ENCODE results near the gene ZBTB20. TPM values are rescaled to one million over a fixed set of nuclear protein-coding genes. Genes with fewer than 3 reads are reported as not detected.
"Not testable (repeated sequence)": the region's sequence is repeated elsewhere in the genome, so short reads cannot be mapped to it uniquely, and the experiment has no call there.

ZBTB20 gene
- total and polyA plus RNA-seq, 10 donors, result 0.32 to 89.7 (median 71.8) TPM

DNA sequence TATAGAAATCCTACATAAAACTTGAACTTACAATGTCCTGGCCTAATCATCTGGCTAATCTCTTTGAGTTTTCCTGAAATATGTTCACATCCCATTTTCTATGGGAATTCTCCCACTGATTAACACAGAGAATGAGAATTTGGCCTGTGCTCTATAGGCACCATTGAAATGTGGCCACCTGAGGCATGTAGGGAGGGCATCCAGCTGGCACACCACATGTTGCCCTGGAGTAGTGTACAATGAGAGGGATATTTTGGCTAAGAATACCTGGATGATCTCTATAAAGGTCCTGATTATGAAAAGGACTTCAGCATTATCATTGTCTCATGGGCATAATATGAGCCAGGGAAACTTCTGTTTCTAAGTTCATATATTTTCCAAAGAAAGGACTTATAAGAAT is 324.0 kb downstream of the ZBTB20 start:
- H3K36me3 ChIP-seq, result no peaks in the 10 kb centered on the region
- DNase-seq, result no peak
- no peaks in the 10 kb centered on the region for H3K27me3 ChIP-seq (replicated peaks in 1 of 7)
- H3K9me3 ChIP-seq, result no peaks in the 10 kb centered on the region
- intact Hi-C loops (cut with DNase I; ENCODE audit: low total_unique reads), result no loop called here
- no peak overlapping the region for H3K4me3 ChIP-seq
- no peaks in the 10 kb centered on the region for H3K4me1 ChIP-seq
- H3K27ac ChIP-seq, result no peak overlapping the region
- TF ChIP-seq POLR2A (IDR thresholded peaks at IDR 0.05) (no peak), CTCF (IDR thresholded peaks at IDR 0.05 in 8 of 11, conservative IDR thresholded peaks at IDR 0.05 in 3 of 11) (no peak), POLR2AphosphoS5 (IDR thresholded peaks at IDR 0.05) (no peak)

DNA sequence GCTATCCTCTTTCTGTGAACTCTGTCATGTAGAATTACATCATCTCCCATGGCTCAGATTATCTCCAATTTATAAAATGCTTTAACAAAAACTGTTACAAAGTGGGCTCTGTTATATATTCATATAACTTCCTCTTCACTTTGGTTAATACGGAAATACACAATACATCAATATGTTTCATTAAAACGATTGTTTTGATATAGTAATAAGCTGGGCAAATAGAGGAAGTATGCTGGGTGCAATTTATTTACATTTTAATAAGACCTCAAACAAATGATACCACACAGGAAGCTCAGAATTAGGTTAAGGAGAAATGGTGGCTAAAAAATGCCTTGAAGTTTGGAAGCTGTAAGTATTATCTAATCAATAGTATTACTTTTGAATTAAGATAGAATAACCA is 331.0 kb downstream of the ZBTB20 start:
- peaks cover 0 to 7% (median 2%) of the 10 kb centered on the region in 8 donors for H3K9me3 ChIP-seq
- no peak for DNase-seq

DNA sequence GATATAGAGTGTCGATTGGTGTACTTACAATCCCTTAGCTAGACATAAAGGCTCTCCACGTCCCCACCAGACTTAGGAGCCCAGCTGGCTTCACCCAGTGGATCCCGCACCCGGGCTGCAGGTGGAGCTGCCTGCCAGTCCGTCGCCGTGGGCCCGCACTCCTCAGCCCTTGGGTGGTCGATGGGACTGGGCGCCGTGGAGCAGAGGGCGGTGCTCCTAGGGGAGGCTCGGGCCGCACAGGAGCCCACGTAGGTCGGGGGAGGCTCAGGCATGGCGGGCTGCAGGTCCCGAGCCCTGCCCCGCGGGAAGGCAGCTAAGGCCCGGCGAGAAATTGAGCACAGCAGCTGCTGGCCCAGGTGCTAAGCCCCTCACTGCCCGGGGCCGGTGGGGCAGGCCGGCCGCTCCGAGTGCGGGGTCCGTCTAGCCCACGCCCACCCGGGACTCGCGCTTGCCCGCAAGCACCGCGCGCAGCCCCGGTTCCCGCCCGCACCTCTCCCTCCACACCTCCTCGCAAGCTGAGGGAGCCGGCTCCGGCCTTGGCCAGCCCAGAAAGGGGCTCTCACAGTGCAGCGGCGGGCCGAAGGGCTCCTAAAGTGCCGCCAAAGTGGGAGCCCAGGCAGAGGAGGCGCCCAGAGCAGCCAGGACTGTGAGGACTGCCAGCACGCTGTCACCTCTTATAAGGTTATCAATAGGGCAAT is 334.4 kb downstream of the ZBTB20 start:
- H3K4me3 ChIP-seq; intact Hi-C loops (cut with DNase I; ENCODE audit: low total_unique reads); H3K27me3 ChIP-seq (replicated peaks in 1 of 7); H3K27ac ChIP-seq; H3K9me3 ChIP-seq: not testable (repeated sequence)
- H3K4me1 ChIP-seq, result peaks cover 0 to 24% (median 0%) of the 10 kb centered on the region in 6 donors
- 95 to 97% (median 96%) methylated on average over 43 to 49 of the region's 49 CpGs for WGBS, 5 donors
- peak; percentile 72 for DNase-seq
- peaks cover 0 to 14% (median 0%) of the 10 kb centered on the region in 6 donors for H3K36me3 ChIP-seq

More for the DNA sequence above, 331.0 kb downstream of the ZBTB20 start:
- no peak for TF ChIP-seq CTCF (IDR thresholded peaks at IDR 0.05 in 8 of 11, conservative IDR thresholded peaks at IDR 0.05 in 3 of 11)
- TF ChIP-seq POLR2AphosphoS5 (IDR thresholded peaks at IDR 0.05), result no peak
- no peak for TF ChIP-seq POLR2A (IDR thresholded peaks at IDR 0.05)
- Histone ChIP-seq H3K36me3 (peaks cover 0 to 14% (median 0%) of the 10 kb centered on the region in 6 donors), H3K27me3 (replicated peaks in 1 of 7) (no peaks in the 10 kb centered on the region), H3K27ac (no peak overlapping the region), H3K4me3 (no peak overlapping the region), H3K4me1 (peaks cover 0 to 11% (median 0%) of the 10 kb centered on the region in 6 donors)
- intact Hi-C loops (cut with DNase I; ENCODE audit: low total_unique reads), result no loop called here
- 38 to 57% (median 41%) methylated on average over 2 of the region's 2 CpGs for WGBS, 5 donors

DNA sequence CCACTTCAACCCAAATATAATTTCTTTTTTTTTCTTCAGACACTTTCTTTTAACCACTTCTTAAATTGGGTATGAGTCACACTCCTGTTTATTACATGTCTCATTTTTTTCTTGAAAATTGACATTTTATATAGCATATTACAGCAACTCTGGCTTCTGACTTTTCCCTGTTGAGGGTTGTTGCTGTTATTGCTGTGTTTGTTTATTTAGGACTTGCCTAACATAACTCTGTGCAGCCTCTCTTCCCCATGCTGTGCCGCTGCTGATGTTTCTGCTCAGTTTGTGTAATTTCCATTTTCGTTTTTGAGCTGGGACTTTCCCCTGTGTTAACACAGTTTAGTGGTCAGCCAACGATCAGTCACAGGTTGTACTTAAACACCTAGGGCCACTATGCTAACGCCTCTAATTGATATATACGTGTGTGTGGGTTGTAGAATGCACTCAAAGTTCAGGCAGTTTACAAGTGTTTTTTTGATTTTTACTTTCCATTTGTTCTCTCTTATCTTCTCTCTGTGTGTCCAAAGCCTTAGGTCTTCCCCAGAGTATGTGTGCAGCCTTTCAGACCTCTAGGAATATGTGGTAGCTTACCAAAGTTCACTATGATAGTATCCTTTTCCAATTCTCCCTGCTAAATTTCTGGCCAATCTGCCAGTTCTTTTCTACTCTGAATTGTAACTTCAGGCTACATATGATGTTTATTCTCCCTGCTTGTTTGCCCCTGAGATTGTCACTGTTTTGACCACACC is 337.2 kb downstream of the ZBTB20 start:
- Histone ChIP-seq H3K9me3 (peaks cover 0 to 7% (median 2%) of the 10 kb centered on the region in 8 donors), H3K27ac (peak overlapping the region in 3 of 8 donors; percentile 1 to 12 (median 10)), H3K4me1 (peaks cover 0 to 14% (median 0%) of the 10 kb centered on the region in 6 donors), H3K4me3 (no peak overlapping the region), H3K27me3 (replicated peaks in 1 of 7) (no peaks in the 10 kb centered on the region), H3K36me3 (peaks cover 0 to 14% (median 0%) of the 10 kb centered on the region in 6 donors)
- TF ChIP-seq POLR2A (IDR thresholded peaks at IDR 0.05), result no peak
- intact Hi-C loops (cut with DNase I; ENCODE audit: low total_unique reads), result no loop called here
- WGBS, 5 donors, result 51 to 72% (median 66%) methylated on average over 5 of the region's 5 CpGs
- DNase-seq, result no peak

GRCh38 chr3:114804099-114804498 is 343.0 kb downstream of the ZBTB20 start:
- intact Hi-C loops (cut with DNase I; ENCODE audit: low total_unique reads), result no loop called here
- no peak overlapping the region for H3K4me3 ChIP-seq
- TF ChIP-seq POLR2A (IDR thresholded peaks at IDR 0.05) (no peak), CTCF (IDR thresholded peaks at IDR 0.05 in 8 of 11, conservative IDR thresholded peaks at IDR 0.05 in 3 of 11) (no peak), POLR2AphosphoS5 (IDR thresholded peaks at IDR 0.05) (no peak)
- H3K36me3 ChIP-seq, result no peaks in the 10 kb centered on the region
- WGBS, 5 donors, result 74 to 79% (median 77%) methylated on average over 1 of the region's 1 CpG
- no peak for DNase-seq
- H3K27me3 ChIP-seq (replicated peaks in 1 of 7), result no peaks in the 10 kb centered on the region
- no peaks in the 10 kb centered on the region for H3K4me1 ChIP-seq
- no peaks in the 10 kb centered on the region for H3K9me3 ChIP-seq
- H3K27ac ChIP-seq, result no peak overlapping the region

All from spleen (tissue), 11 donors.